GM19035 (cell line): ENCODE results near the gene CTNNA3.

ENCODE experiments used
- ATAC-seq: cut with Tn5 transposase; IDR thresholded peaks from one replicate; pipeline ENCODE4 v1.9.1; 2021; ENCODE audit not compliant: unreplicated experiment

Gene CTNNA3

GRCh38 chr10:67141300-67141699 is 554.7 kb downstream of the CTNNA3 start:
- ATAC-seq = no peak

DNA sequence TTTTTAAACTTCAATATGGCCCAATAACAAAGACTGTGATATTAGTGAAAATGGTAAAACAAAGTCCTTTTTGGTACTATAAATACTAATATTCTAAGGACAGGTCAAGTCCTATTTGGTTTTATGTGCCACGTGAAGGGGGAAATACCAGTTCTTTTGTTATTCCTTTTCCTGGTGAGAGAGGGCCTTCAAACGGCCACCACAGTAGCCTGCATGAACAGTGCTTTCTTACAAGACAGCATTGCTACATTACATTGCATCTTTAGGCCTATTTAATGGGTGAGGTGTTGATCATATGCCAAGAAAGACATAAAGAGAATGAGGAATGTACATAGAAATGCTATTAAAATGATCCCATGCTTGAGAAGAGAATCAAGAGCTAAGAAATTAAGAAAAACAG is 555.4 kb downstream of the CTNNA3 start:
- no peak for ATAC-seq

DNA sequence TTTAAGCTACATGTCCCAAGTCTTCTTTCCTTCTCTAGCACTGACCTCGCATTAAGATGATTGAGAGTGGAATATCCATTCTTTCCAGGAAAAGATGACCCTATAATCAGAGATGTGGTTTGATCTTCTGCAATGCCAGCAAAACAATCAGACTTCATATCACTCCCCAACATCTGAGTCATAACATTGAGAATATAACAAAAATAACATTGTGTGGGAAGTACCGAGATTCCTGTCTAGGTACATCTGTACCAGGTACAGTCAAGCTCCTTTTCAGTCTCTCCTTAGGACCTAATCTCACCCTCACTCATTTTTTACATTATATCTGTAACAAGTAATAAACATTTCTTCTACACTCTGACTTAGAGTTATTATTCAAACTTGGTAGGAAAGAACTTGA is 568.6 kb downstream of the CTNNA3 start:
- no peak for ATAC-seq

- no peak for ATAC-seq
These were observed 576.3 kb downstream of the CTNNA3 start for GRCh38 chr10:67119651-67120050.

- no peak for ATAC-seq
These were observed 580.0 kb downstream of the CTNNA3 start for GRCh38 chr10:67115972-67116371.

DNA sequence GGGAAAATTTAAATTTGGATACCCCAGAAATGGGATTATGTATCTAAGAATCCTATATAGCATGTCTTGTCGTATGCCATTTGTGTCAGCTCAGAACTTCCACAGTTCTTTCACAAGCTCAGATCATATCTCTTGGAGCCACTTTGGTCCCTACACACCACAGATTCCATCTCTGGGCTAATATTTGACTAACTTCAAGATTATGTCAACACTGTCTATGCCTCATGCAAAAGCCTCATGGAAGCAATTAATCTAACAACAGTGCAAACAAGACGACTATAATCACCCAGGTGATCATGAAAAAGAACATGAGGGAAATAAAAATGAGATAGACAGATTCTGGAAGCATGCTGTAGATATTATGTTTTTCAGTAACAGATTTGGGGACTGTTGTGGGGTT is 581.0 kb downstream of the CTNNA3 start:
- no peak for ATAC-seq

GRCh38 chr10:67112765-67113164 is 583.2 kb downstream of the CTNNA3 start:
- no peak for ATAC-seq

DNA sequence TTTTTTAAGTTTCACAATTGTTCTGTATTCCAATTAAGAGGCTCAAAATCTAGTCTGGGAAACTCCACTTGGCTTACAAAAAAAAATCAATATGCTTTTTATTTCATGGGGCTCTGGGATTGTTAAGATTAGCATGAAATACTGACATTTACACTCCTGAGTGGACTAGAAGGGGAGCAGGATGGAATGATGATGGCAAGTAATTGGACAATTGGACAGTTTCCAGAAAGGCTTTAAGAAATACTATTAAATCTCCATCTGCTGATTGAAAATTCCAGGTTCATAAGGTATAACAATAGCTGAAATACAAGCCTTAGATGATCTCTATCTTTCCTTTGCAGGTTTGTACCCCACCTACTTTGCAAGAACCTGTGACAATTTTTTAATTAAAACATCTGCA is 585.7 kb downstream of the CTNNA3 start:
- ATAC-seq = no peak

- ATAC-seq = no peak
These were observed 588.3 kb downstream of the CTNNA3 start for GRCh38 chr10:67107670-67108069.

DNA sequence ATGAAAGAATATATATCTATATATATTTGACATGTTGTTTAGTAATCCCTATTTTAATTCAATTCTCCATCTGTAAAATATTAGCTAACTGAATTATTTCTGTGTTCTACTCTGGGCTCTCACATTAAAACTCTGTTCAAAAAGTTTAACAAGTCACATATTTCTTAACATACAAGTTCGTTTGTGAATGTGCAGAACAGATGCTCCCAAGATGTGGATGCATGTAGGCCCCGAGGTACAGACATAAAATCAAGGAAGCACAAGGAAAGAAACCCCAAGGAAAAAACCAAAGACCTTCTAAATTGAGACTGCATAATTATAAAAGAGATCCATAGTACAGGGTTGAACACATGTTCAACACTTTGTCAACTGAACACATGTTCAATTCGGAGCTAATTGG is 595.0 kb downstream of the CTNNA3 start:
- ATAC-seq = no peak

DNA sequence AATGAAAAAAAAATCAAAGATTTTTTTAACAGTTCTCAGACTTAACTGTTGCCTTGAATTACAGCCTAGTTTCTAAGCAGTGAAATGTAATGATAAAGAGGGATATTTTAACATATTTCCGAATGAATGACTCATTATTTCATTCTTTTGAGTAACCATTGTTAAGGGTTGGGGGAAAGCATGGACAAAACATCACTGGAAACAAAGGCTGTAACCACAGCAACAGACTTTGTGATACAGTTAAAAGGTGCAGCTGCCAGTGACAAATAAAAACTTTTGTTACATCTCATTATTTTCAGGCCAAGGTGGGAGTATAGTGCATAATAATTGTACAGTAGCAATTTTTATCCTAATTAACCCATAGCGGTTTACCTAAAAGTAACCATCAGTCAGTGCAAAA is 597.5 kb downstream of the CTNNA3 start:
- ATAC-seq = no peak

GRCh38 chr10:67095531-67095930 is 600.5 kb downstream of the CTNNA3 start:
- no peak for ATAC-seq

GRCh38 chr10:67088036-67088435 is 608.0 kb downstream of the CTNNA3 start:
- no peak for ATAC-seq

DNA sequence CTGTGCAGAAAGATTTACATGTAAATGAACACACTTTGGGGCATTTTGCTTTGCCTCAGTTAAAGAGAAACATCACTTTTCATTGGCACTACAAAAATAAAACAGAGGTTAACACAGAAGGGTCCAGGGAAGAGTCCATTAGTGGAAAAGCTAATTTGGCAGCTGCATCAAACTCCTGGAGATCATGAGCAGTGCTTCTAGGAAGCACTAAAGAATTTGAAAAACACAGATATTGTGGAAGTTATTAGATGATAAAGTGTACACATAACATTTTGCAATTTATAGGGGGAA is 608.9 kb downstream of the CTNNA3 start:
- no peak for ATAC-seq

DNA sequence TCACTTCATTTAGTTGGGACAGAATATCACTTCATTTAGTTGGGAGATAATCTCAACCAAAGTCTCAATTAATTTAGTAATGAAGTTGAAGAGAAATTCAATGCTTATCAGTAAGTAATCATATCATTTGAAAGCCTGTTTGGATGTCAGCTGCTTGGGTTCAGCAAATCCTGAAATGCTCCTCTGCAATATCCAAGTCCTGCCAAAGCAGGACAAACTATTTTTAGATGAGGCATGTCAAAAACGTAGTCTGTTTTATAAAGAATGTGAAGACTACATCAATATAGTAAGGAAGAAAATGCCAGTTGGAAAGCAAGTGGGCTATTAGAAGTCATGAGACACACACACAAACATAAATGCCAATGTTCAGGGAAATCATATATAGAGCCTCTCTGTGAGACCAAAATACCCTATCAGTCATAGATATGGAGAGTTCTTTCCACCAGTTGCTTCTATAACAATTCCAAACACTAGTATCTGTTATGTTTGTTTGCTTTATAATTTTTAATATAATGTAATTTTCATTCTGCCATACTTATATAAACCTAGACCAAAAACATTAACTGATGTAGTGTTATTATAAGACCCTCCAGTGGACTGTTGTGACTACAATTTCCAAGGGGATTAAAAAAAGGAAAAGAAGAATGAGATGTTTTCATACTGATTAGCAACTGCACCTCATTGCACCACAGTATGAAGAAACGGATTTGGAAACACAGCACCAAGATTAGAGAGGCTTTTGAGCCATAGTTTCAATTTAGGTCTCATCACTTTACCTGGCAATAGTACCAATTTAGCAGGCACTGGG is 609.5 kb downstream of the CTNNA3 start:
- ATAC-seq = no peak

GRCh38 chr10:67079126-67079525 is 616.9 kb downstream of the CTNNA3 start:
- no peak for ATAC-seq

DNA sequence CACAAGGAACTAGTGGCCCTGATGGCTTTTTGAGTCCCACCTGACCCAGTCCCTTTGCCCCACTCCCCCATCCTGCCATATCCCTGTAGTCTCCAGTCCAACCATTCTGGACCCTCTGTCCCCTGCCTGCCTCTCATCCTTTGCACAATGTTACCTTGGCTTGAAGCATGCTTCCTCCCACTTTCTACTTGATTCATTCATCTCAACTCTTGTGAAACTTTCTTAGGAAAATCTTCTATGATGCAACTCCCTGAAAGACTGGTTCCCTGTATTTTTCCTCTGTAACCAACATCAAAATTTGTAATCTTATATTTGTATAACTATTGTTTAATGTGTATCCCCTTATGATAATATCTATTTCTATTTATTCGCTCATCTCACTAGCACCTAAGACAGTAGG is 618.6 kb downstream of the CTNNA3 start:
- ATAC-seq = no peak

GRCh38 chr10:67076144-67076543 is 619.9 kb downstream of the CTNNA3 start:
- no peak for ATAC-seq

DNA sequence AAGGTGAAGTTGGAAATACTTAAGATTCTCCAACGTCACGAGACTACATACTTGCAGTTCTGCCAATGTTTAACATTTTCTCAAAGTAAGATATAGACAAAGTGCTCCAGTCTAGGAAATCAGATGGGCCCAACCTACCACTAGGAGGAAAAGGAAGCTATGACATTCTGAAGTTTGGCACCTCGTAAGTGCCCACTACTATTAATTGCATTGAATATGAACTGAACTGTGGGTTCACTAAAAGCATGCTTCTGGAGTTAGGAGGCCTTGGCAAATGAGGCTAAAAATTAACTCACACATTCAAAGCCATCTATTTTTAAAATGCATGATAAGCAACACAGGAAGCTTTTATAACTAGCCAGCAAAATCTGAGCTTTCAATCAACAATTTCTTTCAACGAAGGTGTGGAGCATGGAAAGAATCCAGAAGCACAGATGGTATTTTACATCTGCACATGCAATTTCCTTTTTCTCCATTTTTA is 620.5 kb downstream of the CTNNA3 start:
- no peak for ATAC-seq

- no peak for ATAC-seq
These were observed 623.3 kb downstream of the CTNNA3 start for GRCh38 chr10:67072654-67073053.

DNA sequence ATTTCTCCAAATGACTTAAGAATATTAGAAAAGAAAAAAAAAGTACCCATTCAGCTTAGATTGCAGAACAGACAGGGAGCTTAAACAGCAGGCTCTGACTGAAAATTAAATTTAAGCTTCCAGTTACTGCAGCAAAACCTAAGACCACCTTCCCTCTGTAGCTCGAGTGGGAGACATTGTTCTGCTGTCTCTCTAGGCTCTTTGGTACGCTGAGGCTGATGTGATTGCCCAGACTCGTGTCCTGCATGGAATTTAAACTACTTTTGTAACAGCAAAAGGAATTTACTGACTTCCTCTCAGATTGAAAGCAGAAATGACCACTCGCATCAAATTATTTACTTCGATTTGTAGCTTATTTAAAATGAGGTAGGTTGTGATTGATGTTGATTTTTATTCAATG is 645.6 kb downstream of the CTNNA3 start:
- ATAC-seq = no peak

GRCh38 chr10:67049988-67050387 is 646.0 kb downstream of the CTNNA3 start:
- ATAC-seq = no peak

- no peak for ATAC-seq
These were observed 649.5 kb downstream of the CTNNA3 start for GRCh38 chr10:67046507-67046906.
